Measurements from ENCODE around the gene OLFM2. TPM values are rescaled to one million over a fixed set of nuclear protein-coding genes. Genes with fewer than 3 reads are reported as not detected.

OLFM2 gene
- total and polyA plus RNA-seq, 4 donors, result 3.9 to 14.5 (median 9.1) TPM

DNA sequence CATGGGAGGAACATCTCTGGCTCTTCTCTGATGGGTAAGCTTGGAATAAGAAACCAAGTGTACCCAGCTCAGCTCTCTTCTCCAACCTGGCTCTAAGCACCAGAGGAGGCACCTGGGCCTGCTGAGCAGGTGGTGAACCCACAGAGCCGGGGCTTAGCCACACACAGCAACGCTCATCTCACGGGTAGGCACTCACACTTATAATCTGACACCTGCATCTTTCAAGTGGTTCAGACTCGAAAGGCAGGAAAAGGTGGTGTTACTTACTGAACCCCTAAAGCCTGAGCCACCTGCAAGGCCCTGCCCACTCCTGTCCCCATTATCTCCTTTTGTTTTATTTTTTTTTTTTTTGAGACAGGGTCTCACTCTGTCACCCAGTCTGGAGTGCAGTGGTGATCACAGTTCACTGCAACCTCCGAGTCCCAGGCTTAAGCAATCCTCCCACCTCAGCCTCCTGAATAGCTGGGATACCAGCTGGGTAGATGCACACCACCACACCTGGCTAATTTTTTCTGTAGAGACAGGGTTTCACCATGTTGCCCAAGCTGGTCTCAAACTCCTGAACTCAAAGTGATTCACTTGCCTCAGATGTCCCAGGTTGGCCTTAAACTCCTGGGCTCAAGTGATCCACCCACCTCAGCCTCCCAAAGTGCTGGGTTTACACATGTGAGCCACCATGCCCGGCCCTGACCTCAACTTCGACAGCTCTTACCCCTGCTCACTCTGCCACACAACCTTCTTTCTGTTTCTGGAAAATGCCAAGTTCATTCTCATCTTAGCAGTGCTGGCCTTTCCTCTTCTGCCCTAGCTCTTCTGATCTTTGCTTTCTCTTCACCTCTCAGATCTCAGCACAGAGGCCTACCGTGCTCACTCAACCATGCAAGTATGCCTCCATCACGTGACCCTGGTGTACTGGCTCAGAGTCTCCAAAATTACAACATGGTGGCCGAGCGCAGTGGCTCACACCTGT is 127.2 kb downstream of the OLFM2 start:
- intact Hi-C loops (cut with DNase I), result no loop called here
- H3K9me3 ChIP-seq (ENCODE audit: control insufficient read depth, low read length), result no peaks in the 10 kb centered on the region
- peaks cover 4 to 8% of the 10 kb centered on the region in 2 donors for H3K36me3 ChIP-seq (ENCODE audit: control insufficient read depth in 1 of 2, insufficient read depth in 2 of 2, low read length in 1 of 2)
- DNase-seq, result no peak
- no peak for ATAC-seq (ENCODE audit: low FRiP score)
- WGBS, 2 donors, result 90 to 94% methylated on average over 11 of the region's 11 CpGs
- H3K4me3 ChIP-seq (ENCODE audit: low read length in 2 of 2), result no peak overlapping the region
- no peaks in the 10 kb centered on the region for H3K4me1 ChIP-seq (ENCODE audit: control insufficient read depth in 1 of 2, insufficient read depth in 2 of 2, low read length in 2 of 2)
- H3K27me3 ChIP-seq (ENCODE audit: control insufficient read depth in 1 of 2, insufficient read depth in 2 of 2, low read length in 1 of 2), result no peaks in the 10 kb centered on the region
- no peak overlapping the region for H3K27ac ChIP-seq (ENCODE audit: low read depth in 1 of 2, low read length in 2 of 2)

DNA sequence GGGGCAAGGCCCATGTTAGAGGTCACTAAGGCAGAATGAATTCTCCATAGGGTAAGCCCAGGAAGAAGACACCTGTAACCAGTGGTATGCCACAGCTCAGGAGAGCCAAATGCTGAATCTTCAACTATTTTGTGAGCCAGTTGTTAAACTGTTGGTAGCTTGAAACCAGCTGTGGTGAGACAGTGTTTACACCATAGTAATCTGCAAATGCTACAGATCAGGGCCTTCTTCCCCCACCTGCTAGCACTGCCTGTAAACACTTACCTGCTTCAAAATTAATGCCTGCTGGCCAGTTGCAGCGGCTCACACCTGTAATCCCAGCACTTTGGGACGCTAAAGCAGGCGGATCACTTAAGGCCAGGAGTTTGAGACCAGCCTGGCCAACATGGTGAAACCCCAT is 129.5 kb downstream of the OLFM2 start:
- H3K36me3 ChIP-seq (ENCODE audit: control insufficient read depth in 1 of 2, insufficient read depth in 2 of 2, low read length in 1 of 2), result peaks cover 4 to 8% of the 10 kb centered on the region in 2 donors
- H3K4me1 ChIP-seq (ENCODE audit: control insufficient read depth in 1 of 2, insufficient read depth in 2 of 2, low read length in 2 of 2), result no peaks in the 10 kb centered on the region
- intact Hi-C loops (cut with DNase I), result no loop called here
- no peak overlapping the region for H3K27ac ChIP-seq (ENCODE audit: low read depth in 1 of 2, low read length in 2 of 2)
- H3K4me3 ChIP-seq (ENCODE audit: low read length in 2 of 2), result no peak overlapping the region
- 95 to 98% methylated on average over 3 of the region's 3 CpGs for WGBS, 2 donors
- ATAC-seq (ENCODE audit: low FRiP score) (no peak), DNase-seq (no peak)
- H3K27me3 ChIP-seq (ENCODE audit: control insufficient read depth in 1 of 2, insufficient read depth in 2 of 2, low read length in 1 of 2), result no peaks in the 10 kb centered on the region
- H3K9me3 ChIP-seq (ENCODE audit: control insufficient read depth, low read length), result no peaks in the 10 kb centered on the region

Other genes with a start within 250 kb of the OLFM2 start
- gene ZNF846, start 167.8 kb downstream of the OLFM2 start, total RNA-seq, result 10 to 100 TPM; 17.4 to 33.0 TPM
- 10 to 100 TPM; 13.0 to 20.2 TPM for gene ZNF846, start 167.8 kb downstream of the OLFM2 start, polyA plus RNA-seq
- gene FBXL12, start 117.4 kb downstream of the OLFM2 start, total RNA-seq, result 10 to 100 TPM; 29.1 to 29.8 TPM
- 10 to 100 TPM; 11.3 to 43.5 TPM for gene FBXL12, start 117.4 kb downstream of the OLFM2 start, polyA plus RNA-seq
- gene UBL5, start 108.6 kb downstream of the OLFM2 start, total RNA-seq, result 100 to 1,000 TPM; 207 to 220 TPM
- 1,000 to 10,000 TPM in 1 of 2 donors, 100 to 1,000 TPM in 1; 603 to 1,147 TPM for gene UBL5, start 108.6 kb downstream of the OLFM2 start, polyA plus RNA-seq
- gene PIN1, start 101.2 kb downstream of the OLFM2 start, total RNA-seq, result 10 to 100 TPM; 45.5 to 45.8 TPM
- gene PIN1, start 101.2 kb downstream of the OLFM2 start, polyA plus RNA-seq, result 100 to 1,000 TPM; 102 to 154 TPM
- 10 to 100 TPM in 1 of 2 donors, 1 to 10 TPM in 1; 8.2 to 13.3 TPM for gene COL5A3, start 74.0 kb upstream of the OLFM2 start, total RNA-seq
- gene COL5A3, start 74.0 kb upstream of the OLFM2 start, polyA plus RNA-seq, result 10 to 100 TPM in 1 of 2 donors, 1 to 10 TPM in 1; 4.9 to 84.7 TPM
- not detected for gene RDH8, start 77.0 kb upstream of the OLFM2 start, total RNA-seq
- not detected for gene RDH8, start 77.0 kb upstream of the OLFM2 start, polyA plus RNA-seq
- gene SHFL, start 149.8 kb upstream of the OLFM2 start, total RNA-seq, result 10 to 100 TPM; 32.1 to 50.5 TPM
- gene SHFL, start 149.8 kb upstream of the OLFM2 start, polyA plus RNA-seq, result 10 to 100 TPM; 20.3 to 70.2 TPM
- under 1 TPM; 0.19 to 0.24 TPM for gene ANGPTL6, start 166.2 kb upstream of the OLFM2 start, total RNA-seq
- under 1 TPM; 0.41 to 0.63 TPM for gene ANGPTL6, start 166.2 kb upstream of the OLFM2 start, polyA plus RNA-seq
- gene PPAN, start 169.8 kb upstream of the OLFM2 start, total RNA-seq, result 10 to 100 TPM; 24.3 to 30.9 TPM
- 10 to 100 TPM; 13.1 to 24.7 TPM for gene PPAN, start 169.8 kb upstream of the OLFM2 start, polyA plus RNA-seq
- gene P2RY11, start 175.2 kb upstream of the OLFM2 start, total RNA-seq, result 10 to 100 TPM in 1 of 2 donors, 1 to 10 TPM in 1; 9.7 to 10.5 TPM
- gene P2RY11, start 175.2 kb upstream of the OLFM2 start, polyA plus RNA-seq, result 10 to 100 TPM in 1 of 2 donors, 1 to 10 TPM in 1; 5.3 to 16.0 TPM
- gene EIF3G, start 183.4 kb upstream of the OLFM2 start, total RNA-seq, result 100 to 1,000 TPM; 143 to 176 TPM
- gene EIF3G, start 183.4 kb upstream of the OLFM2 start, polyA plus RNA-seq, result 100 to 1,000 TPM; 162 to 319 TPM